ENCODE measurements around the gene NEUROD6.

The NEUROD6 gene

DNA sequence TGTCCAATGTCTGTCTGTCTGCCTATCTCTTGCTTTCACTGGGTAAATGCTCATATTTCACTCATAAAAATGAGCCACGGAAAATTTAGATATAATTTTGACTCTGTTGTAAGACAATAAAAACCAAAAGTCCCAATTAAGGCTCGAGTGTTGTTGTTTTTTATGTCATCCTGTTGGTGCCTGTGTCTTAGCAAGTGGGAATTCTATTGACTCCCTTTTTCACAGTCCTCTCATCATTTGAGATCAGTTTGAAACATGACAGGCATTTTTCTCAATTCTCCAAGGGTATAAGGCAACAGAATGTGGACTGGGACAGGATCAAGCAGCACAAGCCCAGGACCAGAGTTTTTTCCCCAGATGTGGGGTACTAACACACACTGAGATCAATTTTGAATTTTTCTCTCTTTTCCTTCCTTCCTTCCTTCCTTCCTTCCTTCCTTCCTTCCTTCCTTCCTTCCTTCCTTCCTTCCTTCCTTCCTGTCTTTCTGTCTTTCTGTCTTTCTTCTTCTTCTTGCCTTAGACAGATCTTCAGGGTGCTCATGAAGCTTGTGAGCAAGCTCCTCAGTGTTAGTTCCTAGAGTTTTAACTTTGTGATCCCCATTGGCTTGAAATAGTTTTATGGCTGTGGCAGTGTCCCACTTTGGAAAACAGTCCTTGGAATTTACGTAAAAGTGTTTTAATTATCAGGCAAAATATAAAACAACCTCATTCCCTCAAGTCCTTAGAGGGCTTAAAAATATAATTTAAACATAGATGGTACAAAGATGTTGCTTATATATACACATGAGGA, 3.2 kb upstream of the NEUROD6 start:
- H3K27ac ChIP-seq: no peak overlapping the region
- TF ChIP-seq ZFX (IDR thresholded peaks at IDR 0.05; ENCODE audit: borderline replicate concordance): no peak
- TF ChIP-seq, protein P1, sequence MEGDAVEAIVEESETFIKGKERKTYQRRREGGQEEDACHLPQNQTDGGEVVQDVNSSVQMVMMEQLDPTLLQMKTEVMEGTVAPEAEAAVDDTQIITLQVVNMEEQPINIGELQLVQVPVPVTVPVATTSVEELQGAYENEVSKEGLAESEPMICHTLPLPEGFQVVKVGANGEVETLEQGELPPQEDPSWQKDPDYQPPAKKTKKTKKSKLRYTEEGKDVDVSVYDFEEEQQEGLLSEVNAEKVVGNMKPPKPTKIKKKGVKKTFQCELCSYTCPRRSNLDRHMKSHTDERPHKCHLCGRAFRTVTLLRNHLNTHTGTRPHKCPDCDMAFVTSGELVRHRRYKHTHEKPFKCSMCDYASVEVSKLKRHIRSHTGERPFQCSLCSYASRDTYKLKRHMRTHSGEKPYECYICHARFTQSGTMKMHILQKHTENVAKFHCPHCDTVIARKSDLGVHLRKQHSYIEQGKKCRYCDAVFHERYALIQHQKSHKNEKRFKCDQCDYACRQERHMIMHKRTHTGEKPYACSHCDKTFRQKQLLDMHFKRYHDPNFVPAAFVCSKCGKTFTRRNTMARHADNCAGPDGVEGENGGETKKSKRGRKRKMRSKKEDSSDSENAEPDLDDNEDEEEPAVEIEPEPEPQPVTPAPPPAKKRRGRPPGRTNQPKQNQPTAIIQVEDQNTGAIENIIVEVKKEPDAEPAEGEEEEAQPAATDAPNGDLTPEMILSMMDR (IDR thresholded peaks at IDR 0.05): no peak

DNA sequence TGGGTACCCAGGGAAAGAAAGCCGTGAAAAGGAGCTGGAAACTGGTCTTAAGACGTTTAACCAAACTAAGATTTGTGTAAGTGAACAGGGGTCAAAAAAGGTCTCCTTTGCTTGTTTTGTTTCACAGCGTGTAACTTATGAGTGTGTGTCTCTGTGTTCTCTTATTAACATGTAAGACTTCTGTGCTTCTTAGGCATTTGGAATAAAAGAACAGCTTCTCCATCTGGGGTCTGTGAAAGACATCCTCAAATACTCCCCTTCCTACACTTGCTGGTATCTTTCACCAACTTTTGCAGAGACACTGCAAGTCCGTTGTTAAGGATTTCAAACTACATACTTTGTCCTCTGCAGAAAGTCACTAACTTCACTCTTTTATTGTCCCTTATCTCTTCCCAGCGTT, 615 bp upstream of the NEUROD6 start:
- H3K27ac ChIP-seq: no peak overlapping the region
- TF ChIP-seq, protein P1 (IDR thresholded peaks at IDR 0.05): no peak
- TF ChIP-seq ZFX (IDR thresholded peaks at IDR 0.05; ENCODE audit: borderline replicate concordance): no peak

DNA sequence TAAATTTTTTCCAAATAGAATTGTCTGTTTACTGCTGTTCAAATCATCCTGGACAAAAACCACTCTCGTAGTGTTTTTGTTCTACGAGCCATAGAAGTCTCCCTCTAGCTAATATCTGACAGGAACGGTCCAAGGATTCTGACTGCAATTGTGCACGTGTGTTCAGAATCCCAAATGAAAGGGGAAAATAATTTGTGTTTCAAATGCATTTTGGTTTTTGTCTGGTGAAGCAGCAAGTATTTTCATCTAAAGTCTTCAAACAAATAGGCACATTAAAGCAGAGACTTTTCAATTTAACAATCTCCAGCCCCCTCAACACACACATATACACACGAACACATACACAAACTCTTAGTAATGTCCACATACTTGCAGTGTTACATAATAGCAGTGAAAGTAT, 475 bp downstream of the NEUROD6 start:
- no peak overlapping the region for H3K27ac ChIP-seq
- no peak for TF ChIP-seq ZFX (IDR thresholded peaks at IDR 0.05; ENCODE audit: borderline replicate concordance)
- TF ChIP-seq, protein P1 (IDR thresholded peaks at IDR 0.05): no peak

DNA sequence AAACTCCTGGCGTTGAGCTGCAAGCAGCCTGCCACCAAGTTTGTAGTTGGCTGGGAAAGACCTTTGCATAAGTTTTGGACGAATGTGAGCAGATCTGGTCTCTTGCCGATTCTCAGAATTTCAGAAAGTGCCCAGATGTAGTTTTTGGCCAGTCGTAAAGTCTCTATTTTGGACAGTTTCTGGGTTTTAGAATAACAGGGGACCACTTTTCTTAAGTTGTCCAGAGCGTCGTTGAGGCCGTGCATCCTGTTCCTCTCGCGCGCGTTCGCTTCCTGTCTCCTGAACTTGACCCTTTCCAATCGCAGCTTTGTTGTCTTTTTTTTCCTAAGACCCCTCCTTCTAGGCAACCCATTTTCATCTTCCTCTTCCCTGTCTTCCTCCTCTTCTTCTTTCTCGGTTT, 1.8 kb downstream of the NEUROD6 start:
- H3K27ac ChIP-seq: no peak overlapping the region
- TF ChIP-seq, protein P1 (IDR thresholded peaks at IDR 0.05): no peak
- TF ChIP-seq ZFX (IDR thresholded peaks at IDR 0.05; ENCODE audit: borderline replicate concordance): no peak

DNA sequence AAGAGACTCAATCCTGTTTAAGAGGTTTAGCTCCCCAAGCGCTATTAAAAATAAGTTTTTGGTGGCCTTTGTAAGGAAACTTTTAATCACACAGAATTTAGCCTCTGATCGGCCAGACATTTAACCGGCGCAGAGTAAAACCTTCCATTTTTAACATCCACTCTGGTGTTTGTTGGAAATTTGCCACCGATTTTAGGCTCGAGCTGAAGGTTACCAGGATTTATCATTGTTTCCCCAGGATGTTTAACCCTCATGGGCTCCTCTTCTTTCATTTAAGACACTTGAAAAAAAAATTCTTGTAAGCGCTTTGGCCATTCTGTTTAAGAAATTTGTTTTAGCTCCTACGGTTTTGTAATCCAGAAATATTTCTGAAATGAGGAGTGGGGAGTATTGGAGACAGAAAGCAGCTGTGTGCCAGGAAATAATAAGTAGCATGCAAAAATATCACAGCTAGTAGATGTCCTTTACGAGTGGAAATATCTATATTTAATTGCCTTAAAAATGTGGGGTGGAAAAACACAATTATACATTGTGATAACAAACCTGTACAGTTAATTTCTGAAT, 3.4 kb downstream of the NEUROD6 start:
- H3K27ac ChIP-seq: no peak overlapping the region
- TF ChIP-seq ZFX (IDR thresholded peaks at IDR 0.05; ENCODE audit: borderline replicate concordance): no peak
- TF ChIP-seq, protein P1 (IDR thresholded peaks at IDR 0.05): no peak

DNA sequence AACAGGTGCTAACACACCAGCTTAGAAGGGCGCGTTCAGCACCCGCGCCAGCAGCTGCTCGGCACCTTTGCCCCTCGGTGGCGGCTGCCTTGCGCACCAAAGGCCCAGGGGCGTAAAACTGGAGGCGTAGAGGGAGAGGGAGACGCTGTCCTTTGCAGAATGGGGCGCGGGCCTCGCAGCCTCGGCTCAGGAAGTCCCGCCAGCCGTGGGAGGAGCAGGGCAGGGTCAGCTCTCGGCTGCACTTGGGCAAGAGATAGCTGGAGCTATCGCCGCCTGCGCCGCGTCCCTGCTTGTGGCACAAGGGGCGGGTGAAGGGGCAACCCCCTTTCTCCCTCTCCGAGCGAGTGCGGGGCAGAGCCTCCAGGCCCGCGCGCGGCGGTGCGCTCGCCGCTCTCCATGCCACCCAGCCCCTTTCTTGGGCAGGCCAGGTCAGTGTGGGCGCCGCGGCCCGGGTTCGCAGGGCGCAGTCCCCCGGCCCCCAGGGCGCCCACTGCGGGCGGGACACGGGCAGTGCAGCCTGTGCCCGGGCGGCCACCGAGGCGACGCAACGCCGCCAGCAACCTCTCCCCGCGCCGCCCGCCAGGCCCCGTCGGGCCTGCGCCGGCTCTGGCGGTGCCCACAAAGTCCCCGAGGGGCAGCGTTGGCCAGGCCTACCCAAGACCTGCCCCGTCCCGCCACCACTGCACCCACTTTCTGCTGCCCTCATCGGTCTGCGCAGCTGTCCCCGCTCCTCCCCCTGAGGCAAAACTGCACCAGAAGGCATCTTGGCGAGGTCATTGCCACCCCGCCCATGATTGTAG, 4.1 kb downstream of the NEUROD6 start:
- no peak overlapping the region for H3K27ac ChIP-seq
- TF ChIP-seq, protein P1 (IDR thresholded peaks at IDR 0.05): peak; percentile 25; the same call in 1 of the 2 replicates
- no peak for TF ChIP-seq ZFX (IDR thresholded peaks at IDR 0.05; ENCODE audit: borderline replicate concordance)

DNA sequence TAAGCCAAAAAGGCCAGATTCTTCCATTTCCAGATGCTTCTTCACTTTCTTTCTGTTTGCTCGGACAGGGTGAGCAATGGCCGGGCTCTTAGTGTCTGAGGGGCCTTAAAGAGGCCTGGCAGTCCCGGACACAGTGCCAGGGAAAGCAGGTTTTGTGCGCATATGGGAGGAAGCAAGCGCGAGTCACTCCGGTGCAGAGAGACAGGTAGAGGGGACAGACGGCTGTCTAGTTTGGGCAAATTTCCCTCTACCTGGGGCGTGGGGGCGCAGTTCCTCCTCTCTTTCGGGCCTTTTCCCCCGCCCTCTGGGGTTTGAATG, 4.7 kb downstream of the NEUROD6 start:
- no peak overlapping the region for H3K27ac ChIP-seq
- TF ChIP-seq, protein P1 (IDR thresholded peaks at IDR 0.05): no peak
- TF ChIP-seq ZFX (IDR thresholded peaks at IDR 0.05; ENCODE audit: borderline replicate concordance): no peak
